HEK293T (cell line): ENCODE data around the gene PTPRG.

Experiments
- ARNT ChIP-seq: fragments of 450-650 bp; IDR thresholded peaks from 2 replicates; pipeline ENCODE4 v1.6.1; 2017; ENCODE audit warnings: mild to moderate bottlenecking
- BHLHE40 ChIP-seq: fragments of 450-650 bp; IDR thresholded peaks from 2 replicates; pipeline ENCODE4 v1.6.1; 2016; ENCODE audit warnings: mild to moderate bottlenecking, moderate library complexity, borderline replicate concordance
- ELF4 ChIP-seq: fragments of 450-650 bp; IDR thresholded peaks from 2 replicates; pipeline ENCODE4 v1.6.1; 2017; ENCODE audit warnings: antibody characterized with exemption
- FOXA1 ChIP-seq: fragments of 450-650 bp; IDR thresholded peaks from 2 replicates; pipeline ENCODE4 v1.6.1; 2016; ENCODE audit warnings: mild to moderate bottlenecking
- FOXK2 ChIP-seq: fragments of 450-650 bp; IDR thresholded peaks from 2 replicates; pipeline ENCODE4 v1.6.1; 2016; ENCODE audit warnings: mild to moderate bottlenecking
- FOXM1 ChIP-seq: fragments of 450-650 bp; IDR thresholded peaks from 2 replicates; pipeline ENCODE4 v1.6.1; 2017; ENCODE audit warnings: mild to moderate bottlenecking, borderline replicate concordance
- HDGF ChIP-seq: fragments of 450-650 bp; IDR thresholded peaks from 2 replicates; pipeline ENCODE4 v1.6.1; 2017; ENCODE audit warnings: antibody characterized with exemption, borderline replicate concordance
- L3MBTL2 ChIP-seq: fragments of 450-650 bp; conservative IDR thresholded peaks from 2 replicates; pipeline ENCODE4 v1.6.1; 2016; ENCODE audit warnings: mild to moderate bottlenecking
- NFRKB ChIP-seq: fragments of 450-650 bp; IDR thresholded peaks from 2 replicates; pipeline ENCODE4 v1.6.1; 2016; ENCODE audit warnings: mild to moderate bottlenecking, moderate library complexity
- SP1 ChIP-seq: fragments of 450-650 bp; IDR thresholded peaks from 2 replicates; pipeline ENCODE4 v1.6.1; 2017
- SUZ12 ChIP-seq: fragments of 450-650 bp; IDR thresholded peaks from 2 replicates; pipeline ENCODE4 v1.6.1; 2016; ENCODE audit warnings: mild to moderate bottlenecking
- TARDBP ChIP-seq: fragments of 450-650 bp; IDR thresholded peaks from 2 replicates; pipeline ENCODE4 v1.6.1; 2016
- ZNF384 ChIP-seq: fragments of 450-650 bp; IDR thresholded peaks from 2 replicates; pipeline ENCODE4 v1.6.1; 2016
- TF ChIP-seq, protein P1 (sequence below): fragments of 450-650 bp; IDR thresholded peaks from 2 replicates; pipeline ENCODE4 v1.6.1; 2016

- TF ChIP-seq ARNT = no peak
- TF ChIP-seq BHLHE40 = no peak
- no peak for TF ChIP-seq ELF4
- no peak for TF ChIP-seq L3MBTL2
- TF ChIP-seq FOXA1 = no peak
- TF ChIP-seq, protein P1, sequence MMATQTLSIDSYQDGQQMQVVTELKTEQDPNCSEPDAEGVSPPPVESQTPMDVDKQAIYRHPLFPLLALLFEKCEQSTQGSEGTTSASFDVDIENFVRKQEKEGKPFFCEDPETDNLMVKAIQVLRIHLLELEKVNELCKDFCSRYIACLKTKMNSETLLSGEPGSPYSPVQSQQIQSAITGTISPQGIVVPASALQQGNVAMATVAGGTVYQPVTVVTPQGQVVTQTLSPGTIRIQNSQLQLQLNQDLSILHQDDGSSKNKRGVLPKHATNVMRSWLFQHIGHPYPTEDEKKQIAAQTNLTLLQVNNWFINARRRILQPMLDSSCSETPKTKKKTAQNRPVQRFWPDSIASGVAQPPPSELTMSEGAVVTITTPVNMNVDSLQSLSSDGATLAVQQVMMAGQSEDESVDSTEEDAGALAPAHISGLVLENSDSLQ = no peak
- no peak for TF ChIP-seq HDGF
- TF ChIP-seq TARDBP = no peak
- TF ChIP-seq SUZ12 = no peak
- no peak for TF ChIP-seq SP1
- no peak for TF ChIP-seq FOXM1
- no peak for TF ChIP-seq ZNF384
- TF ChIP-seq FOXK2 = no peak
- no peak for TF ChIP-seq NFRKB
Measured at GRCh38 chr3:61936344-61936937, 375.1 kb downstream of the PTPRG start.
